SK-N-SH (cell line): ENCODE data around the gene ACTN4. TPM values are rescaled to one million over a fixed set of nuclear protein-coding genes. Genes with fewer than 3 reads are reported as not detected.

Source experiments
- CTCF ChIA-PET: fragments of 300-600, 350-600 bp; formaldehyde crosslinking; extraction: SDS; loops from one replicate; lab custom pipeline; 2021; lab: Yijun Ruan, JAX
- POLR2A ChIA-PET: fragments of 350-600 bp; sonication (Branson Sonifier 250); formaldehyde crosslinking; extraction: SDS; loops from one replicate; lab custom pipeline; 2020; ENCODE audit warnings: antibody characterized with exemption, inconsistent platforms; lab: Yijun Ruan, JAX
- DNase-seq: peaks from one replicate; pipeline ENCODE4 v3.0.0; 2012
- H2AFZ ChIP-seq: fragments of 200-600 bp; sonication (generic); 2 replicates; pipeline ENCODE4 v1.8.1; 2016; ENCODE audit warnings: antibody characterized with exemption, mild to moderate bottlenecking, low read depth
- H3F3A ChIP-seq: fragments of 200-600 bp; sonication (generic); replicated peaks from 2 replicates; pipeline ENCODE3; 2016; ENCODE audit warnings: antibody characterized with exemption, mild to moderate bottlenecking; ENCODE audit not compliant: insufficient read depth
- H3K27ac ChIP-seq, 2 experiments: fragments of 200-500 bp in 1 of 2; fragments of 200-600 bp in 1 of 2; sonication (Bioruptor generic) in 1 of 2; sonication (generic), shearing (Covaris generic) in 1 of 2; 2 replicates each; pipeline versions ENCODE4 v1.5.1 to v1.6.1; 2014 to 2016; ENCODE audit warnings: low read depth in 2 of 2, inconsistent platforms in 1 of 2, low read length in 1 of 2, mild to moderate bottlenecking in 1 of 2, mixed read lengths in 1 of 2
- H3K27me3 ChIP-seq: fragments of 200-600 bp; sonication (generic), shearing (Covaris generic); 2 replicates; pipeline ENCODE4 v1.6.1; 2016; ENCODE audit warnings: mixed run types; ENCODE audit not compliant: insufficient read depth
- H3K36me3 ChIP-seq, 2 experiments: fragments of 200-500 bp in 1 of 2; fragments of 200-600 bp in 1 of 2; sonication (Bioruptor generic) in 1 of 2; sonication (generic) in 1 of 2; replicated peaks in 1 of 2; 2 replicates each; pipeline versions ENCODE3 to v1.5.1; 2014 to 2016; ENCODE audit warnings: low read length in 1 of 2, mild to moderate bottlenecking in 1 of 2; ENCODE audit not compliant: insufficient read depth in 2 of 2, control insufficient read depth in 1 of 2
- H3K4me1 ChIP-seq, 2 experiments: fragments of 200-500 bp in 1 of 2; fragments of 200-600 bp in 1 of 2; sonication (Bioruptor generic) in 1 of 2; sonication (generic), shearing (Covaris generic) in 1 of 2; 2 replicates each; pipeline versions ENCODE4 v1.5.1 to v1.6.1; 2014 to 2016; ENCODE audit warnings: low read depth in 1 of 2, low read length in 1 of 2, mixed run types in 1 of 2; ENCODE audit not compliant: insufficient read depth in 2 of 2, control insufficient read depth in 1 of 2
- H3K4me2 ChIP-seq: fragments of 200-600 bp; sonication (generic), shearing (Covaris generic); 2 replicates; pipeline ENCODE4 v1.6.1; 2017; ENCODE audit warnings: mixed run types
- H3K4me3 ChIP-seq, 2 experiments: fragments of 200-500 bp in 1 of 2; fragments of 200-600 bp in 1 of 2; sonication (Bioruptor generic) in 1 of 2; sonication (generic), shearing (Covaris generic) in 1 of 2; 2 replicates each; pipeline versions ENCODE4 v1.5.1 to v1.8.1; 2014 to 2016; ENCODE audit warnings: low read depth in 2 of 2, inconsistent platforms in 1 of 2, low read length in 1 of 2, mild to moderate bottlenecking in 1 of 2, mixed read lengths in 1 of 2, moderate library complexity in 1 of 2
- H3K79me2 ChIP-seq: fragments of 200-600 bp; sonication (generic); 2 replicates; pipeline ENCODE4 v1.8.1; 2017; ENCODE audit warnings: mild to moderate bottlenecking; ENCODE audit not compliant: insufficient read depth
- H3K9ac ChIP-seq: fragments of 200-600 bp; sonication (generic); 2 replicates; pipeline ENCODE4 v1.6.1; 2017; ENCODE audit warnings: mixed run types
- H3K9me2 ChIP-seq: fragments of 200-600 bp; sonication (generic); 2 replicates; pipeline ENCODE4 v1.6.1; 2017; ENCODE audit warnings: mixed run types
- H3K9me3 ChIP-seq: fragments of 200-600 bp; sonication (generic); 2 replicates; pipeline ENCODE4 v1.6.1; 2017; ENCODE audit warnings: mixed run types, mild to moderate bottlenecking, moderate library complexity
- H4K20me1 ChIP-seq: fragments of 200-600 bp; sonication (generic); 2 replicates; pipeline ENCODE4 v1.6.1; 2017; ENCODE audit warnings: mild to moderate bottlenecking, mixed run types; ENCODE audit not compliant: insufficient read depth
- FOXM1 ChIP-seq: IDR thresholded peaks from 2 replicates; pipeline ENCODE4 v1.4.0; 2012; ENCODE audit warnings: low read depth, mild to moderate bottlenecking
- NFIC ChIP-seq: IDR thresholded peaks from 2 replicates; pipeline ENCODE4 v1.4.0; 2012; ENCODE audit warnings: borderline replicate concordance
- POLR2AphosphoS5 ChIP-seq: IDR thresholded peaks from 2 replicates; pipeline ENCODE4 v1.6.1; 2012; ENCODE audit warnings: low read depth, low read length
- RFX5 ChIP-seq: IDR thresholded peaks from 2 replicates; pipeline ENCODE4 v1.6.1; 2012; ENCODE audit warnings: mild to moderate bottlenecking, improper control_type of control experiment, low read length
- SIN3A ChIP-seq: IDR thresholded peaks from 2 replicates; pipeline ENCODE4 v1.6.1; 2012; ENCODE audit warnings: low read depth, mild to moderate bottlenecking, low read length, moderate library complexity, borderline replicate concordance
- TAF1 ChIP-seq: IDR thresholded peaks from 2 replicates; pipeline ENCODE4 v1.6.1; 2012; ENCODE audit warnings: low read depth, mild to moderate bottlenecking, low read length, moderate library complexity, borderline replicate concordance
- WGBS: methylation state at CpG from one replicate; pipeline ENCODE4 v1.1.6; 2017; ENCODE audit warnings: low lambda C conversion rate; 5-methylcytosine and 5-hydroxymethylcytosine counted together
- polyA plus RNA-seq, 3 experiments: library from polyadenylated mRNA; depleted of rRNA; stranded (reverse); fragments of >200 nt; gene quantifications; 2 replicates each; pipeline ENCODE4 v1.2.3, GENCODE V29; 2012
- TF ChIP-seq, protein P1 (sequence below): fragments of 150-350 bp; IDR thresholded peaks from 2 replicates; pipeline ENCODE4 v1.6.1; 2017; ENCODE audit warnings: antibody characterized with exemption, low read length, low read depth, borderline replicate concordance

The ACTN4 gene
- polyA plus RNA-seq, 1 of the 3 experiments (the other 2 are of a cell fraction), result 598 TPM

- CTCF ChIA-PET, result no interaction called here
- POLR2A ChIA-PET, result no interaction called here
- peak overlapping the region; percentile 1; the same call in 1 of the 2 replicates for H3K9ac ChIP-seq
These were observed 7.8 kb downstream of the ACTN4 start for GRCh38 chr19:38655148-38655824.

GRCh38 chr19:38656171-38656981, 8.9 kb downstream of the ACTN4 start:
- Histone ChIP-seq H4K20me1 (peaks cover 14% of the 10 kb centered on the region), H3K36me3 (peaks cover 3 to 19% of the 10 kb centered on the region in 2 experiments), H3K4me1 (peaks cover 18 to 75% of the 10 kb centered on the region in 2 experiments), H3K27ac (peak overlapping the region in 1 of 2 experiments; percentile 99; a peak in 2 of 4 replicates), H3K79me2 (peaks cover 95% of the 10 kb centered on the region), H3K9ac (peak overlapping the region; percentile 83), H3F3A (peaks cover 66% of the 10 kb centered on the region), H3K9me2 (no peaks in the 10 kb centered on the region), H2AFZ (no peak overlapping the region), H3K9me3 (no peaks in the 10 kb centered on the region), H3K4me3 (no peak overlapping the region), H3K27me3 (no peaks in the 10 kb centered on the region), H3K4me2 (peak overlapping the region; percentile 84)
- DNase-seq, result no peak
- TF ChIP-seq RFX5 (no peak), TAF1 (no peak), FOXM1 (no peak), SIN3A (no peak)
- TF ChIP-seq, protein P1, sequence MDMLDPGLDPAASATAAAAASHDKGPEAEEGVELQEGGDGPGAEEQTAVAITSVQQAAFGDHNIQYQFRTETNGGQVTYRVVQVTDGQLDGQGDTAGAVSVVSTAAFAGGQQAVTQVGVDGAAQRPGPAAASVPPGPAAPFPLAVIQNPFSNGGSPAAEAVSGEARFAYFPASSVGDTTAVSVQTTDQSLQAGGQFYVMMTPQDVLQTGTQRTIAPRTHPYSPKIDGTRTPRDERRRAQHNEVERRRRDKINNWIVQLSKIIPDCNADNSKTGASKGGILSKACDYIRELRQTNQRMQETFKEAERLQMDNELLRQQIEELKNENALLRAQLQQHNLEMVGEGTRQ, result no peak
- POLR2A ChIA-PET, result no interaction called here
- CTCF ChIA-PET, result no interaction called here
- 79% methylated on average over 7 of the region's 7 CpGs for WGBS

More at GRCh38 chr19:38655148-38655824, 7.8 kb downstream of the ACTN4 start:
- 45% methylated on average over 5 of the region's 5 CpGs for WGBS
- Histone ChIP-seq H2AFZ (no peak overlapping the region), H4K20me1 (peaks cover 24% of the 10 kb centered on the region), H3K4me3 (no peak overlapping the region), H3F3A (peaks cover 71% of the 10 kb centered on the region), H3K79me2 (peaks cover 95% of the 10 kb centered on the region), H3K9me2 (no peaks in the 10 kb centered on the region), H3K4me1 (peaks cover 24 to 82% of the 10 kb centered on the region in 2 experiments), H3K27me3 (no peaks in the 10 kb centered on the region), H3K4me2 (peak overlapping the region; percentile 3; the same call in 1 of the 2 replicates), H3K27ac (peak overlapping the region; percentile 5 to 99; a peak in 2 of 4 replicates), H3K9me3 (no peaks in the 10 kb centered on the region), H3K36me3 (peaks cover 3 to 16% of the 10 kb centered on the region in 2 experiments)
- no peak for DNase-seq
- TF ChIP-seq POLR2AphosphoS5, result 0 out of 2 replicates have a peak, but pooled peaks have one; percentile 14
- TF ChIP-seq NFIC, result no peak
- 0 out of 2 replicates have a peak, but pooled peaks have one; percentile 38 for TF ChIP-seq SIN3A
